Activated naive CD4-positive, alpha-beta T cell treated with Interleukin-2 at 50 U/mL for 16 hours (primary cell): Measurements from ENCODE around the gene ZNF746.
A peak's percentile ranks its signal among the peaks of the same experiment; 100 is the strongest.
"Not testable (repeated sequence)": the region's sequence is repeated elsewhere in the genome, so short reads cannot be mapped to it uniquely, and the experiment has no call there.

Experiments
- DNase-seq: peaks from one replicate; pipeline ENCODE4 v3.0.0-alpha.2; 2020

Gene ZNF746

GRCh38 chr7:149457766-149458165 is 39.8 kb downstream of the ZNF746 start:
- DNase-seq = no peak

- no peak for DNase-seq
Observed at GRCh38 chr7:149456506-149457421, 40.8 kb downstream of the ZNF746 start.

- no peak for DNase-seq
Observed at GRCh38 chr7:149455175-149455950, 42.2 kb downstream of the ZNF746 start.

- no peak for DNase-seq
Observed at GRCh38 chr7:149454750-149455149, 42.9 kb downstream of the ZNF746 start.

GRCh38 chr7:149454006-149454405 is 43.6 kb downstream of the ZNF746 start:
- DNase-seq = no peak

- DNase-seq = no peak
Observed at GRCh38 chr7:149450821-149451220, 46.8 kb downstream of the ZNF746 start.

- no peak for DNase-seq
Observed at GRCh38 chr7:149449897-149450296, 47.7 kb downstream of the ZNF746 start.

GRCh38 chr7:149448961-149449360 is 48.6 kb downstream of the ZNF746 start:
- DNase-seq = no peak

- DNase-seq = not testable (repeated sequence)
Observed at GRCh38 chr7:149446026-149446425, 51.6 kb downstream of the ZNF746 start.

- no peak for DNase-seq
Observed at GRCh38 chr7:149444287-149444686, 53.3 kb downstream of the ZNF746 start.

GRCh38 chr7:149443523-149443922 is 54.1 kb downstream of the ZNF746 start:
- no peak for DNase-seq

- no peak for DNase-seq
Observed at GRCh38 chr7:149442924-149443323, 54.7 kb downstream of the ZNF746 start.

GRCh38 chr7:149440222-149440621 is 57.4 kb downstream of the ZNF746 start:
- no peak for DNase-seq

- DNase-seq = no peak
Observed at GRCh38 chr7:149436358-149436757, 61.3 kb downstream of the ZNF746 start.

GRCh38 chr7:149433124-149433523 is 64.5 kb downstream of the ZNF746 start:
- no peak for DNase-seq

- no peak for DNase-seq
Observed at GRCh38 chr7:149432121-149432691, 65.4 kb downstream of the ZNF746 start.

- DNase-seq = no peak
Observed at GRCh38 chr7:149431486-149432120, 66.0 kb downstream of the ZNF746 start.

GRCh38 chr7:149430192-149430591 is 67.4 kb downstream of the ZNF746 start:
- no peak for DNase-seq

GRCh38 chr7:149427893-149428292 is 69.7 kb downstream of the ZNF746 start:
- no peak for DNase-seq

GRCh38 chr7:149427096-149427680 is 70.4 kb downstream of the ZNF746 start:
- DNase-seq = no peak

- no peak for DNase-seq
Observed at GRCh38 chr7:149423449-149424110, 74.0 kb downstream of the ZNF746 start.

- peak; percentile 40 for DNase-seq
Observed at GRCh38 chr7:149422914-149423301, 74.7 kb downstream of the ZNF746 start.
